Activated CD8-positive, alpha-beta T cell treated with anti-CD3 and anti-CD28 coated beads for 36 hours (primary cell): ENCODE results near the gene CAPN5. TPM values are rescaled to one million over a fixed set of nuclear protein-coding genes. Genes with fewer than 3 reads are reported as not detected.

ENCODE experiments used
- ATAC-seq: fragments of 200-7000 bp; cut with Tn5 transposase; one replicate; pipeline ENCODE4 v1.10.0; 2021; ENCODE audit warnings: mild to moderate bottlenecking, moderate library complexity
- CTCF ChIA-PET: fragments of 350-600 bp; sonication (Branson Sonifier 250); formaldehyde crosslinking; loops from one replicate; lab custom pipeline; 2021; ENCODE audit warnings: antibody characterized with exemption; lab: Charles Lee
- POLR2A ChIA-PET: fragments of 350-600 bp; sonication (Branson Sonifier 250); formaldehyde crosslinking; loops from one replicate; lab custom pipeline; 2021; ENCODE audit warnings: antibody characterized with exemption; lab: Charles Lee
- DNase-seq: peaks from one replicate; pipeline ENCODE4 v3.0.0-alpha.2; 2020
- H3K27ac Mint-ChIP-seq: one replicate; pipeline ENCODE4 v1.8.0; 2021; ENCODE audit warnings: mild to moderate bottlenecking, mixed read lengths
- H3K27me3 Mint-ChIP-seq: one replicate; pipeline ENCODE4 v1.8.0; 2021; ENCODE audit warnings: mixed read lengths
- H3K36me3 Mint-ChIP-seq: one replicate; pipeline ENCODE4 v1.8.0; 2021; ENCODE audit warnings: low read depth, mixed read lengths
- H3K4me1 Mint-ChIP-seq: one replicate; pipeline ENCODE4 v1.8.0; 2021; ENCODE audit warnings: low read depth, mixed read lengths
- H3K4me3 Mint-ChIP-seq: one replicate; pipeline ENCODE4 v1.8.0; 2021; ENCODE audit warnings: mild to moderate bottlenecking, moderate library complexity, mixed read lengths
- H3K9me3 Mint-ChIP-seq: one replicate; pipeline ENCODE4 v1.8.0; 2021; ENCODE audit warnings: mixed read lengths
- CTCF ChIP-seq: fragments of 200-600 bp; IDR thresholded peaks from one replicate; pipeline ENCODE4 v1.8.0; 2022; ENCODE audit warnings: antibody characterized with exemption, mild to moderate bottlenecking
- intact Hi-C: fragments of 100-400 bp; cut with micrococcal nuclease; formaldehyde crosslinking; loops from one replicate; pipeline ENCODE4 v1.10.0; 2022
- total RNA-seq, 2 experiments: library from RNA; stranded (reverse); gene quantifications; one replicate each; pipeline ENCODE4 v1.2.3, GENCODE V29; 2021

Gene CAPN5
- total RNA-seq, 2 experiments from 2014 or later = 1.6 to 2.2 TPM

GRCh38 chr11:77100166-77101042 lies 33.6 kb downstream of the CAPN5 start:
- intact Hi-C loops = no loop called here
- no peak overlapping the region for H3K4me3 Mint-ChIP-seq

GRCh38 chr11:77101043-77101537 lies 34.3 kb downstream of the CAPN5 start:
- ATAC-seq (peak; percentile 49), DNase-seq (peak; percentile 38)
- Mint-ChIP-seq H3K4me1 (no peaks in the 10 kb centered on the region), H3K36me3 (no peaks in the 10 kb centered on the region), H3K27ac (no peak overlapping the region), H3K27me3 (no peaks in the 10 kb centered on the region), H3K9me3 (no peaks in the 10 kb centered on the region), H3K4me3 (no peak overlapping the region)
- TF ChIP-seq CTCF = peak; percentile 48
- CTCF ChIA-PET = interaction anchor here (0.6 to 1.1 kb wide), 5 partner anchors 9 to 180 kb away, joined by 3 to 7 read pairs (median 4); no protein-coding TSS in a partner anchor
- intact Hi-C loops = no loop called here
- POLR2A ChIA-PET = no interaction called here

More at GRCh38 chr11:77100166-77101042, 33.6 kb downstream of the CAPN5 start:
- ATAC-seq (no peak), DNase-seq (no peak)
- Mint-ChIP-seq H3K36me3 (no peaks in the 10 kb centered on the region), H3K9me3 (no peaks in the 10 kb centered on the region), H3K27ac (no peak overlapping the region), H3K4me1 (no peaks in the 10 kb centered on the region), H3K27me3 (no peaks in the 10 kb centered on the region)
- CTCF ChIA-PET = interaction anchor here (1.0 to 1.3 kb wide), 5 partner anchors 8 to 444 kb away, joined by 3 to 7 read pairs (median 5); no protein-coding TSS in a partner anchor
- no peak for TF ChIP-seq CTCF
- POLR2A ChIA-PET = no interaction called here

- no peak for TF ChIP-seq CTCF
- Mint-ChIP-seq H3K27ac (no peak within 1 kb of the TSS), H3K4me3 (no peak within 1 kb of the TSS), H3K4me1 (no peaks in the 10 kb centered on the region), H3K9me3 (no peaks in the 10 kb centered on the region), H3K36me3 (no peaks in the 10 kb centered on the region), H3K27me3 (no peaks in the 10 kb centered on the region)
- ATAC-seq (no peak), DNase-seq (no peak)
- CTCF ChIA-PET = interaction anchor here (0.7 to 1.2 kb wide), 3 partner anchors 9 to 14 kb away, joined by 3 read pairs; no protein-coding TSS in a partner anchor
- POLR2A ChIA-PET = no interaction called here
- intact Hi-C loops = no loop called here
These were observed 35.8 kb downstream of the CAPN5 start, which contains the start of gene OMP for GRCh38 chr11:77102246-77103210. TSS of gene OMP (plus strand) at chr11:77102840. CDS start at chr11:77102840, 0 bp downstream.

- POLR2A ChIA-PET = no interaction called here
- Mint-ChIP-seq H3K4me1 (no peaks in the 10 kb centered on the region), H3K27me3 (no peaks in the 10 kb centered on the region), H3K4me3 (no peak overlapping the region), H3K27ac (no peak overlapping the region), H3K9me3 (no peaks in the 10 kb centered on the region), H3K36me3 (no peaks in the 10 kb centered on the region)
- DNase-seq (no peak), ATAC-seq (no peak)
- CTCF ChIA-PET = interaction anchor here (1.3 kb wide), 1 partner anchor 12 kb away, joined by 9 read pairs; no protein-coding TSS in a partner anchor
- no peak for TF ChIP-seq CTCF
- intact Hi-C loops = no loop called here
These were observed 36.5 kb downstream of the CAPN5 start for GRCh38 chr11:77103319-77103718.
